ENCODE data around the gene ARMC9. TPM values are rescaled to one million over a fixed set of nuclear protein-coding genes. Genes with fewer than 3 reads are reported as not detected.
A peak's percentile ranks its signal among the peaks of the same experiment; 100 is the strongest.

The ARMC9 gene
- total and polyA plus RNA-seq, 2 of the 13 experiments (the other 11 are each of a cell fraction or from before 2014, with no cell fraction given): 9.1 to 12.8 TPM

- TF ChIP-seq, protein P1, sequence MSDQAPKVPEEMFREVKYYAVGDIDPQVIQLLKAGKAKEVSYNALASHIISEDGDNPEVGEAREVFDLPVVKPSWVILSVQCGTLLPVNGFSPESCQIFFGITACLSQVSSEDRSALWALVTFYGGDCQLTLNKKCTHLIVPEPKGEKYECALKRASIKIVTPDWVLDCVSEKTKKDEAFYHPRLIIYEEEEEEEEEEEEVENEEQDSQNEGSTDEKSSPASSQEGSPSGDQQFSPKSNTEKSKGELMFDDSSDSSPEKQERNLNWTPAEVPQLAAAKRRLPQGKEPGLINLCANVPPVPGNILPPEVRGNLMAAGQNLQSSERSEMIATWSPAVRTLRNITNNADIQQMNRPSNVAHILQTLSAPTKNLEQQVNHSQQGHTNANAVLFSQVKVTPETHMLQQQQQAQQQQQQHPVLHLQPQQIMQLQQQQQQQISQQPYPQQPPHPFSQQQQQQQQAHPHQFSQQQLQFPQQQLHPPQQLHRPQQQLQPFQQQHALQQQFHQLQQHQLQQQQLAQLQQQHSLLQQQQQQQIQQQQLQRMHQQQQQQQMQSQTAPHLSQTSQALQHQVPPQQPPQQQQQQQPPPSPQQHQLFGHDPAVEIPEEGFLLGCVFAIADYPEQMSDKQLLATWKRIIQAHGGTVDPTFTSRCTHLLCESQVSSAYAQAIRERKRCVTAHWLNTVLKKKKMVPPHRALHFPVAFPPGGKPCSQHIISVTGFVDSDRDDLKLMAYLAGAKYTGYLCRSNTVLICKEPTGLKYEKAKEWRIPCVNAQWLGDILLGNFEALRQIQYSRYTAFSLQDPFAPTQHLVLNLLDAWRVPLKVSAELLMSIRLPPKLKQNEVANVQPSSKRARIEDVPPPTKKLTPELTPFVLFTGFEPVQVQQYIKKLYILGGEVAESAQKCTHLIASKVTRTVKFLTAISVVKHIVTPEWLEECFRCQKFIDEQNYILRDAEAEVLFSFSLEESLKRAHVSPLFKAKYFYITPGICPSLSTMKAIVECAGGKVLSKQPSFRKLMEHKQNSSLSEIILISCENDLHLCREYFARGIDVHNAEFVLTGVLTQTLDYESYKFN (CRISPR knock-in tag; conservative IDR thresholded peaks at IDR 0.05): 0 out of 2 replicates have a peak, but pooled peaks have one; percentile 11
- no peak for TF ChIP-seq MAZ (IDR thresholded peaks at IDR 0.05; ENCODE audit: borderline replicate concordance, low read depth, low read length)
- no peak for TF ChIP-seq MAZ (CRISPR knock-in tag; IDR thresholded peaks at IDR 0.05; ENCODE audit: low read depth)
- TF ChIP-seq CBX5 (CRISPR knock-in tag; IDR thresholded peaks at IDR 0.05; ENCODE audit: borderline replicate concordance): no peak
- no peak; the same call in 1 of the 2 replicates for TF ChIP-seq ZBTB20 (CRISPR knock-in tag; IDR thresholded peaks at IDR 0.05; ENCODE audit: borderline replicate concordance, low read depth)
- peak; percentile 61; the same call in 1 of the 2 replicates for TF ChIP-seq ZNF501 (CRISPR knock-in tag; IDR thresholded peaks at IDR 0.05)
- no peak for TF ChIP-seq IKZF4 (CRISPR knock-in tag; IDR thresholded peaks at IDR 0.05; ENCODE audit: borderline replicate concordance, low read depth, not compliant biosample characterization)
- TF ChIP-seq MEIS1 (CRISPR knock-in tag; IDR thresholded peaks at IDR 0.05; ENCODE audit: borderline replicate concordance): peak; percentile 56; the same call in 1 of the 2 replicates
- no peak for TF ChIP-seq SIN3B (IDR thresholded peaks at IDR 0.05; ENCODE audit: low read length)
- TF ChIP-seq ZNF788 (CRISPR knock-in tag; IDR thresholded peaks at IDR 0.05; ENCODE audit: borderline replicate concordance): peak; percentile 16; the same call in 1 of the 2 replicates
- TF ChIP-seq NR2F6 (IDR thresholded peaks at IDR 0.05): no peak
- 0 out of 2 replicates have a peak, but pooled peaks have one; percentile 12 for TF ChIP-seq NR2F6 (CRISPR knock-in tag; IDR thresholded peaks at IDR 0.05)
- peak; percentile 76 for TF ChIP-seq TEAD3 (CRISPR knock-in tag; optimal IDR thresholded peaks at IDR 0.05; ENCODE audit: borderline replicate concordance)
- TF ChIP-seq ZNF143 (CRISPR knock-in tag; IDR thresholded peaks at IDR 0.05): no peak
- TF ChIP-seq ZNF484 (CRISPR knock-in tag; IDR thresholded peaks at IDR 0.05; ENCODE audit: borderline replicate concordance, low read depth): peak; percentile 82; the same call in 1 of the 2 replicates
- peak; percentile 47; the same call in 1 of the 2 replicates for TF ChIP-seq HNF1B (CRISPR knock-in tag; IDR thresholded peaks at IDR 0.05)
- peak; percentile 55; the same call in 1 of the 2 replicates for TF ChIP-seq ETV5 (CRISPR knock-in tag; IDR thresholded peaks at IDR 0.05; ENCODE audit: borderline replicate concordance)
- no peak for TF ChIP-seq ZMYM3 (CRISPR knock-in tag; IDR thresholded peaks at IDR 0.05)
- no peak for TF ChIP-seq ZNF337 (CRISPR knock-in tag; IDR thresholded peaks at IDR 0.05; ENCODE audit: borderline replicate concordance, low read depth)
- peak; percentile 94 for TF ChIP-seq RXRA (CRISPR knock-in tag; IDR thresholded peaks at IDR 0.05)
- TF ChIP-seq U2AF2 (IDR thresholded peaks at IDR 0.05; ENCODE audit: low read depth, low read length): no peak
- no peak for TF ChIP-seq CEBPZ (IDR thresholded peaks at IDR 0.05; ENCODE audit: low read length)
Observed at GRCh38 chr2:231181860-231182512, 16.4 kb upstream of the ARMC9 start (continued).

All from HepG2 (cell line).